ENCODE data around the gene IFT52.
"Not testable (repeated sequence)": the region's sequence is repeated elsewhere in the genome, so short reads cannot be mapped to it uniquely, and the experiment has no call there.

IFT52 gene

GRCh38 chr20:43651650-43652184 lies 61.0 kb downstream of the IFT52 start:
- DNase-seq, result not testable (repeated sequence)

- DNase-seq, result no peak
These were observed 63.2 kb downstream of the IFT52 start for GRCh38 chr20:43653966-43654365.

DNA sequence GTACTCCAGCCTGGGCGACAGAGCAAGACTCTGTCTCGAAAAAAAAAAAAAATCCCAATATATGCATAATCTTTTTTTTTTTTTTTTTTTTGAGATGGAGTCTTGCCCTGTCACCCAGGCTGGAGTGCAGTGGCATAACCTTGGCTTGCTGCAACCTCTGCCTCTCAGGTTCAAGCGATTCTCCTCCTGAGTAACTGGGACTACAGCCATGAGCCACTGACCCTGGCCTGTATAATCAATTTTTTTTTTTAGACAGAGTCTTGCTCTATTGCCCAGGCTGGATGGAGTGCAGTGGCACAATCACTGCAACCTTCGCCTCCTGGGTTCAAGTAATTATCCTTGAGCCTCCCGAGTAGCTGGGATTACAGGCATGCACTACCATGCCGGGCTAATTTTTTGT lies 64.4 kb downstream of the IFT52 start:
- DNase-seq, result not testable (repeated sequence)

GRCh38 chr20:43655937-43656336 lies 65.2 kb downstream of the IFT52 start:
- DNase-seq, result no peak

DNA sequence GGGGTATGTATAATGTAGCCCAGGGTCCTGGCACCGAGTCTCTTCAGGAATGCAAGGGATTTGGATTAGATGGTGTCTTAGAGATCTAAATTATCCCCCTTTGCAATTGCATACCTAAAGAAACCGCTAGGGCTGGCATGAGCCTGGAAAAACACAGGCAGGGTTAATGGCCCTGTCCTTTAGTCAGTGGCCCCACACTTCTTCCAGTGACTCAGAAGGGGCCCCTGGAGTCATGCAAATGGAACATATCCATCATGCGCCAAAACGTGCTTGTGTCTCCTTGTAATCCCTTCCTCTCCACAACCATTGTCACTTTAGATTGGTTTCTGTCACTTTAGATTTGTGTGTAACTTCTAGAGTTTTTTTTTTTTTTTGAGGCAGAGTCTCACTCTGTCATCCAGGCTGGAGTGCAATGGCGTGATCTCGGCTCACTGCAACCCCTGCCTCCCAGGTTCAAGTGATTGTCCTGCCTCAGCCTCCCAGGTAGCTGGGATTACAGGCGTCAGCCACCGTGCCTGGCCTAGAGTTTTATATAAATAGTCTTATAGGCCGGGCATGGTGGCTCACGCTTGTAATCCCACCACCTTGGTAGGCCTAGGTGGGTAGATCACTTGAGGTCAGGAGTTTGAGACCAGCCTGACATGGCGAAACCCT lies 67.5 kb downstream of the IFT52 start:
- DNase-seq, result peak in 1 of 5 donors; percentile 14

DNA sequence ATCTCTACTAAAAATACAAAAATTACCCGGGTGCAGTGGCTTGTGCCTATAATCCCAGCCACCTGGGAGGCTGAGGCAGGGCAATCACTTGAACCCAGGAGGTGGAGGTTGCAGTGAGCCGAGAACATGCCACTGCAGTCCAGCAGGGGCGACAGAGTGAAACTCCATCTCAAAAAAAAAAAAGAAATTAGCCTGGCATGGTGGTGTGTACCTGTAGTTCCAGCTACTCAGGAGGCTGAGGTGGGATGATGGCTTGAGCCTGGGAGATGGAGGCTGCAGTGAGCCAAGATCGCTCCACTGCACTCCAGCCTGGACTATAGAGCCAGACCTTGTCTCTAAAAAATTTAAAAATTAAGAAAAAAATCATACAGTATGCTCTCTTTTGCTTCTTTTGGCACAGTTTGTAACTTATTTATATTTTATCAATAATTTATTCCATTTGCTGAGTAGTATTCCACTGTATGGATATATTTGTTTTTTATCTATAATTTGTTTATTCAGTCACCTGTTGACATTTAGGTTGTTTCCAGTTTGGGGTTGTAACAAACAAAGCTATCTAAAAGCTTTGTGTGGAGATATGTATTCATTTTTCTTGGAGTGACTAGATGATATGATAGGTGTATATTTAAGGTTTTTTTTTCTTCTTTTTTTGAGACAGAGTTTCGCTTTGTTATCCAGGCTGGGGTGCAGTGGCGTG lies 68.1 kb downstream of the IFT52 start:
- DNase-seq, result no peak

GRCh38 chr20:43662943-43663655 lies 72.4 kb downstream of the IFT52 start:
- no peak for DNase-seq

GRCh38 chr20:43665466-43666176 lies 74.9 kb downstream of the IFT52 start:
- DNase-seq, result no peak

- DNase-seq, result peak; percentile 39 to 77 (median 64)
These were observed 75.9 kb downstream of the IFT52 start, which contains the start of gene MYBL2 for GRCh38 chr20:43666376-43667328. MYBL2 (plus strand) TSS chr20:43667114; CDS start chr20:43667284, 170 bp downstream.

GRCh38 chr20:43667341-43668132 lies 76.8 kb downstream of the IFT52 start:
- DNase-seq, result peak in 1 of 5 donors; percentile 30

- DNase-seq, result no peak
These were observed 78.6 kb downstream of the IFT52 start for GRCh38 chr20:43669332-43669731.

DNA sequence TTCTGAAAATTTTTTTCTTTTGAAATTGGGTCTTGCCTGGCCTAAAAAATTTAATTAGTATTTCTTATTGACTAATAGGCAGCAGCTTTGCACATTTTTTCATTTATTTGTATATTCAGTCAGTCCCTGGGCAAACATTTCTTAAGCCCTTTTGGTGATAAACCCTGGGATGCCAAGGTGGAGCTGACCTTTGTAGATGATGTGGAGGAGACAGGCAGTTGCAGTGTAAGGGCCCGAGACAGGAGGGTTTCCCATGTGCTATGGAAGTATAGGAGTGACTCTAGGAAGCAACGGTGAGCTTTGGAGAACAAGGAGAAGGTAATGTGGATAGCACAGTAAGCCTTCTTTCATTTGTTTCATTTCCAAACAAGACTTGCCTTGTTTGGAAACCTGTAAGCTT lies 79.7 kb downstream of the IFT52 start:
- no peak for DNase-seq

DNA sequence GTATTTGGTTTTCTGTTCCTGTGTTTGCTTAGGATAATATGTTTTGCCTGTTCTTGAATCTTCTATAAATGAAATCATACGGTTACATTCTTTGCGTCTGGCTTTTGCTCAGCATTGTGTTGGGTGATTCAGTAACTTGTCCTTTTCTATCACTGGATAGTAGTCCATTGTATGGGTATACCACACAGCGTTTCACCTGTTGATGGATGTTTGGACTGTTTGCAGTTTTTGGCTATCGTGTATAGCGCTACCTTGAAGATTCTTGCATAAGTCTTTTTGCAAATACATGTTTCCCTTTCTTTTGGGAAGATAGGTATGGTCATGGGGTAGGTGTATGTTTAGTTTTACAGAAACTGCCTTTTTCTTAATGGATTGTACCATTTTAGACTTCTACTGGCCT lies 85.6 kb downstream of the IFT52 start:
- DNase-seq, result no peak

DNA sequence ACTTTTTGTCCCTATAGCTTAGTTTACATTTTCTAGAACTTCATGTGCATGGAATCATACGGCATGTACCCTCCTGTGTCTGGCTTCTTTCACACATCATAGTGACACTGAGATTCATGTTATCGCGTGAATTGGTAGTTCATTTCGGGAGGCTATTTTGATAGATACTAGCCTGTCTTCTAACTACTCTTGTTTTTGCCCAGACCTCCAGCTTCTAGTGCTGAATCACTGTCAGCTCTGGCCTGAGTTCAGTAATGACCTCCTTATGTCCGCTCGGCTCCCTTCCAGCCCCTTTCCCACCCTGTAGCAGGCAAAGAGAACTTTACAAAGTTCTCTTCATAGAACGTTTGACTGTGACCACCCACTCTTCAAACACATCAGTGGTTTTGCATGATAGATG lies 90.2 kb downstream of the IFT52 start:
- no peak for DNase-seq

DNA sequence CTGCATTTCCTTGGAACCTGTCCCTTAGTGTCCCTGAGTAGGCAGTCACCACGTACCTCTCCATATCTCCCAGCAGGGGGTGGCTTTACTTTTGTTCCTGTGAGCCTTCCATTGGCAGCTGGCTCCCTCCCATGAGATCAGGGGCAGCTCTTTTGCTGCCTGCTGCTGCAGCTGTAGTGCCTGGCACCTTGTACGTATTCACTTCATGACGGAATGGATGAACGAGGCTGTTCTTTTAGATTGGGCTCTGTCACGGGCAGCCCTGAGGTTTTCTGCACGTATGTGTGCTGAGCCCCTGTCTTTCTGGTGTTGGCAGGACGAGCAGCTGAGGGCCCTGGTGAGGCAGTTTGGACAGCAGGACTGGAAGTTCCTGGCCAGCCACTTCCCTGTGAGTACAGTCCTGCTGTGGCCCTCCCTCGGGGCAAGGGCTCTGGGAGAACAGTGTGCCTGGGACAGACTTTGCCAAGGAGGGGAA lies 90.8 kb downstream of the IFT52 start:
- DNase-seq, result no peak

DNA sequence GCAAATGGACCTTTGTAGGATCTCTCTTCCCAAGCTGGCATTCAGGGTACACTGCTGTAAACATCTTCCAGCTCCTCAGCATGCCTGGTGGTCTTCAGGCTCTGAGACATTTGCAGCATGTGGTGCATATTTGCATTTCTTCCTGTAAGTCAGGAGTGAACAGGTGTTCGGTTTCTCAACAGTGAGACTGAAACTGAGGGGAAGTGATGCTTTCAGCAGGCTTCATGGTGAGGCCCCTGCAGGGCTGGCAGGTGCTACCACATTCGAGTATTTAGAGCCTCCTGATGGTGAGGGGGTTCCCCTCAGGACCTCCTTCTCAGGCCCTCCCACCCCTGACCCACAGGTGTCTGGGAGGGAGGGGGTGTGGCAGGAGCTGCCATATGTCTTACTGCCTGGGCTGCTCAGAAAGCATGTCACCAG lies 91.3 kb downstream of the IFT52 start:
- DNase-seq, result peak in 1 of 5 donors; percentile 45

- DNase-seq, result no peak
These were observed 91.7 kb downstream of the IFT52 start for GRCh38 chr20:43682446-43682845.

GRCh38 chr20:43686820-43687219 lies 96.1 kb downstream of the IFT52 start:
- DNase-seq, result no peak

DNA sequence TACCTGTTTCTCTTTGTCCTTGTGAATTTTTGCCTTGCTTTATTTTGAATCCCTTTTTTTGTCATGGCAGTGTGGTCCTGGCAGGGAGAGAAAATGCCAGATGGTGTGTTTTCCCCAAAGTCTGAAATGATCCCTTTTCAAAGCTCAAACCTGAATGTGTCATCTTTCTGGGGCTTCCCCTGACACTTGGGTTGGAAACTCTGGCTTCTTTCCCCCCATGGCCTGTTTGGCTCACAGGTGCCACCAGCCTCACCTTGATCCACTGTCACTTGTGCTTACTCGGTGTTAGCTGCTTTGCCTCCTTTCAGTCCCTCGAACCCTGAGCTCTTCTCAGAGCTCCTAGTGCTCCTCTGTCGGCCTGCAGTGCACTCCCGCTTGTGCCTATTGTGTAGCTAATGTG lies 98.4 kb downstream of the IFT52 start:
- no peak for DNase-seq

GRCh38 chr20:43690943-43691598 lies 100.3 kb downstream of the IFT52 start:
- no peak for DNase-seq

Data from T-helper 1 cell (primary cell).